ENCODE measurements around the gene PTAFR.

DNA sequence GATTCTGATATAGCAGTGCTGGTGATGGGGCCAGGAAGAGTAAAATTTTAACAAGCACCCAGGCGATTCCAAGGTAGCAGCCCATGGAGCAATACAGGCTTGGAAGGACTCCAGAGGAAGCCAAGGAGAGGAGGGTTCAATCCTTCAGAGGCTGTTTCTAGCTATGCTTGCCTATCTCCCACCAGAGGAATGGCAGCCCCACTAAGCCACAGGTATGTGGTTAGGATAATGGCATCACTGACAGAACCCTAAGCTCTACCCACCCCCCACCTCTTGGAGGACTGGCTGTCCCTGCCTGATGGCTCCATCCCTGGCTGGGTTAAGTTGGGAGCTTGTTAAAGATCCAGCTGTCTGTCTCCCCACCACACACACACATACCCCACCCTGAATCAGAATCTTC is 19.3 kb upstream of the PTAFR start:
- TF ChIP-seq, protein P1, sequence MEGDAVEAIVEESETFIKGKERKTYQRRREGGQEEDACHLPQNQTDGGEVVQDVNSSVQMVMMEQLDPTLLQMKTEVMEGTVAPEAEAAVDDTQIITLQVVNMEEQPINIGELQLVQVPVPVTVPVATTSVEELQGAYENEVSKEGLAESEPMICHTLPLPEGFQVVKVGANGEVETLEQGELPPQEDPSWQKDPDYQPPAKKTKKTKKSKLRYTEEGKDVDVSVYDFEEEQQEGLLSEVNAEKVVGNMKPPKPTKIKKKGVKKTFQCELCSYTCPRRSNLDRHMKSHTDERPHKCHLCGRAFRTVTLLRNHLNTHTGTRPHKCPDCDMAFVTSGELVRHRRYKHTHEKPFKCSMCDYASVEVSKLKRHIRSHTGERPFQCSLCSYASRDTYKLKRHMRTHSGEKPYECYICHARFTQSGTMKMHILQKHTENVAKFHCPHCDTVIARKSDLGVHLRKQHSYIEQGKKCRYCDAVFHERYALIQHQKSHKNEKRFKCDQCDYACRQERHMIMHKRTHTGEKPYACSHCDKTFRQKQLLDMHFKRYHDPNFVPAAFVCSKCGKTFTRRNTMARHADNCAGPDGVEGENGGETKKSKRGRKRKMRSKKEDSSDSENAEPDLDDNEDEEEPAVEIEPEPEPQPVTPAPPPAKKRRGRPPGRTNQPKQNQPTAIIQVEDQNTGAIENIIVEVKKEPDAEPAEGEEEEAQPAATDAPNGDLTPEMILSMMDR (IDR thresholded peaks at IDR 0.05), result no peak
- no peak for TF ChIP-seq POLR2A (IDR thresholded peaks at IDR 0.05)

All from uterus (tissue), 2 donors.